GM23338 (cell line): Measurements from ENCODE around the gene EFNB3. TPM values are rescaled to one million over a fixed set of nuclear protein-coding genes. Genes with fewer than 3 reads are reported as not detected.

Source experiments
- ATAC-seq: fragments of 200-7000 bp; cut with Tn5 transposase; 3 replicates; pipeline ENCODE4 v1.9.1; 2020
- DNase-seq: peaks from one replicate; pipeline ENCODE4 v3.0.0-alpha.2; 2015; ENCODE audit warnings: low spot score
- H2AFZ ChIP-seq: fragments of 200-600 bp; sonication (generic); 2 replicates; pipeline ENCODE4 v1.8.0; 2016; ENCODE audit warnings: antibody characterized with exemption, mild to moderate bottlenecking, moderate library complexity
- H3F3A ChIP-seq: fragments of 200-600 bp; sonication (generic); replicated peaks from 2 replicates; pipeline ENCODE4 v1.8.0; 2017; ENCODE audit warnings: antibody characterized with exemption, mixed run types, low read depth
- H3K27ac ChIP-seq: fragments of 200-600 bp; sonication (generic); 2 replicates; pipeline ENCODE4 v1.6.1; 2016; ENCODE audit warnings: low read depth
- H3K27me3 ChIP-seq: fragments of 200-600 bp; sonication (generic); 2 replicates; pipeline ENCODE4 v1.8.0; 2016; ENCODE audit warnings: mild to moderate bottlenecking, mixed run types, moderate library complexity; ENCODE audit not compliant: insufficient read depth
- H3K36me3 ChIP-seq: fragments of 200-600 bp; sonication (generic); 2 replicates; pipeline ENCODE4 v1.8.0; 2016; ENCODE audit warnings: mild to moderate bottlenecking; ENCODE audit not compliant: insufficient read depth
- H3K4me1 ChIP-seq: fragments of 200-600 bp; sonication (generic); 2 replicates; pipeline ENCODE4 v1.8.0; 2016; ENCODE audit warnings: mild to moderate bottlenecking, moderate library complexity; ENCODE audit not compliant: insufficient read depth
- H3K4me2 ChIP-seq: fragments of 200-600 bp; sonication (generic); 2 replicates; pipeline ENCODE4 v1.7.1; 2017; ENCODE audit warnings: mixed run types
- H3K4me3 ChIP-seq: fragments of 200-600 bp; sonication (generic); 2 replicates; pipeline ENCODE4 v1.6.1; 2016; ENCODE audit warnings: mixed run types
- H3K79me2 ChIP-seq: fragments of 200-600 bp; sonication (generic); replicated peaks from 2 replicates; pipeline ENCODE4 v1.8.0; 2017; ENCODE audit warnings: mild to moderate bottlenecking; ENCODE audit not compliant: insufficient read depth
- H3K9me2 ChIP-seq: fragments of 200-600 bp; sonication (generic); 2 replicates; pipeline ENCODE4 v1.8.0; 2017; ENCODE audit not compliant: insufficient read depth
- H4K20me1 ChIP-seq: fragments of 200-600 bp; sonication (generic); replicated peaks from 2 replicates; pipeline ENCODE4 v1.8.0; 2017; ENCODE audit warnings: mild to moderate bottlenecking; ENCODE audit not compliant: insufficient read depth
- H3K27ac Mint-ChIP-seq: 2 replicates; pipeline ENCODE4 v1.8.0; 2020; ENCODE audit warnings: inconsistent platforms, mild to moderate bottlenecking, moderate library complexity, mixed read lengths
- H3K27me3 Mint-ChIP-seq: 3 replicates; pipeline ENCODE4 v1.8.0; 2022; ENCODE audit warnings: low read depth, mild to moderate bottlenecking, moderate library complexity, mixed read lengths, inconsistent platforms; ENCODE audit not compliant: insufficient read depth, poor library complexity
- H3K36me3 Mint-ChIP-seq: 3 replicates; pipeline ENCODE4 v1.8.0; 2021; ENCODE audit warnings: low read depth, mild to moderate bottlenecking, inconsistent platforms, moderate library complexity, mixed read lengths
- H3K4me1 Mint-ChIP-seq: 3 replicates; pipeline ENCODE4 v1.8.0; 2020; ENCODE audit warnings: mild to moderate bottlenecking, inconsistent platforms, mixed read lengths
- H3K4me3 Mint-ChIP-seq: 3 replicates; pipeline ENCODE4 v1.8.0; 2021; ENCODE audit warnings: moderate library complexity, mild to moderate bottlenecking, inconsistent platforms, mixed read lengths
- H3K9me3 Mint-ChIP-seq: 3 replicates; pipeline ENCODE4 v1.8.0; 2020; ENCODE audit warnings: moderate library complexity, mild to moderate bottlenecking, inconsistent platforms, mixed read lengths
- CREB1 ChIP-seq: fragments of 250-450 bp; sonication (Bioruptor Pico); IDR thresholded peaks from 2 replicates; pipeline ENCODE4 v1.5.0; 2020; ENCODE audit warnings: low read depth, mild to moderate bottlenecking, moderate library complexity
- EZH2 ChIP-seq: fragments of 200-600 bp; sonication (generic); IDR thresholded peaks from one replicate; pipeline ENCODE4 v1.8.0; 2017; ENCODE audit warnings: antibody characterized with exemption, mild to moderate bottlenecking, low read depth; ENCODE audit not compliant: unreplicated experiment
- EZH2phosphoT487 ChIP-seq: fragments of 200-600 bp; sonication (generic); IDR thresholded peaks from one replicate; pipeline ENCODE4 v1.8.1; 2018; ENCODE audit warnings: antibody characterized with exemption; ENCODE audit not compliant: unreplicated experiment
- JUNB ChIP-seq: IDR thresholded peaks from one replicate; pipeline ENCODE4 v1.6.1; 2016; ENCODE audit warnings: antibody characterized with exemption; ENCODE audit not compliant: unreplicated experiment
- NANOG ChIP-seq: IDR thresholded peaks from 2 replicates; pipeline ENCODE4 v1.6.1; 2016; ENCODE audit warnings: antibody characterized with exemption, borderline replicate concordance
- POLR2AphosphoS5 ChIP-seq: IDR thresholded peaks from 2 replicates; pipeline ENCODE4 v1.6.1; 2016; ENCODE audit warnings: antibody characterized with exemption, low read depth
- STAT1 ChIP-seq: IDR thresholded peaks from one replicate; pipeline ENCODE4 v1.6.1; 2016; ENCODE audit warnings: antibody characterized with exemption; ENCODE audit not compliant: unreplicated experiment
- ZNF114 ChIP-seq: fragments of 250-450 bp; sonication (Bioruptor Pico); IDR thresholded peaks from 2 replicates; pipeline ENCODE4 v1.5.0; 2020; ENCODE audit warnings: mild to moderate bottlenecking, moderate library complexity
- ZNF331 ChIP-seq: fragments of 250-450 bp; sonication (Bioruptor Pico); IDR thresholded peaks from 2 replicates; pipeline ENCODE4 v1.5.0; 2020; ENCODE audit warnings: low read depth, mild to moderate bottlenecking, moderate library complexity
- polyA plus RNA-seq: library from polyadenylated mRNA; unstranded; fragments of >200 nt; fragmentation: Nextera tagmentation; extraction: Ambion mirVana; gene quantifications from 2 replicates; pipeline ENCODE4 v1.2.1, GENCODE V29; 2016
- total RNA-seq: library from RNA; depleted of rRNA; stranded (reverse); fragments of >200 nt; shearing (Covaris generic); gene quantifications from 2 replicates; pipeline ENCODE4 v1.2.3, GENCODE V29; 2014
- TF ChIP-seq, protein P1 (sequence below): fragments of 250-450 bp; sonication (Bioruptor Pico); IDR thresholded peaks from 2 replicates; pipeline ENCODE4 v1.5.0; 2020; ENCODE audit warnings: mild to moderate bottlenecking, moderate library complexity
- TF ChIP-seq, protein P2 (sequence below), 2 experiments: fragments of 200-600 bp in 1 of 2; sonication (generic) in 1 of 2; conservative IDR thresholded peaks; 2 replicates each; pipeline versions ENCODE4 v1.5.1 to v1.6.1; 2016 to 2017; ENCODE audit warnings: antibody characterized with exemption in 2 of 2, low read depth in 2 of 2, mild to moderate bottlenecking in 2 of 2, moderate library complexity in 1 of 2
- TF ChIP-seq, protein P3 (sequence below): IDR thresholded peaks from 2 replicates; pipeline ENCODE4 v1.6.1; 2016; ENCODE audit warnings: antibody characterized with exemption
- TF ChIP-seq, protein P4 (sequence below): IDR thresholded peaks from one replicate; pipeline ENCODE4 v1.6.1; 2018; ENCODE audit warnings: antibody characterized with exemption; ENCODE audit not compliant: unreplicated experiment

EFNB3 gene
- total and polyA plus RNA-seq, 2 experiments from 2014 or later, result 4.2 to 11.5 TPM

DNA sequence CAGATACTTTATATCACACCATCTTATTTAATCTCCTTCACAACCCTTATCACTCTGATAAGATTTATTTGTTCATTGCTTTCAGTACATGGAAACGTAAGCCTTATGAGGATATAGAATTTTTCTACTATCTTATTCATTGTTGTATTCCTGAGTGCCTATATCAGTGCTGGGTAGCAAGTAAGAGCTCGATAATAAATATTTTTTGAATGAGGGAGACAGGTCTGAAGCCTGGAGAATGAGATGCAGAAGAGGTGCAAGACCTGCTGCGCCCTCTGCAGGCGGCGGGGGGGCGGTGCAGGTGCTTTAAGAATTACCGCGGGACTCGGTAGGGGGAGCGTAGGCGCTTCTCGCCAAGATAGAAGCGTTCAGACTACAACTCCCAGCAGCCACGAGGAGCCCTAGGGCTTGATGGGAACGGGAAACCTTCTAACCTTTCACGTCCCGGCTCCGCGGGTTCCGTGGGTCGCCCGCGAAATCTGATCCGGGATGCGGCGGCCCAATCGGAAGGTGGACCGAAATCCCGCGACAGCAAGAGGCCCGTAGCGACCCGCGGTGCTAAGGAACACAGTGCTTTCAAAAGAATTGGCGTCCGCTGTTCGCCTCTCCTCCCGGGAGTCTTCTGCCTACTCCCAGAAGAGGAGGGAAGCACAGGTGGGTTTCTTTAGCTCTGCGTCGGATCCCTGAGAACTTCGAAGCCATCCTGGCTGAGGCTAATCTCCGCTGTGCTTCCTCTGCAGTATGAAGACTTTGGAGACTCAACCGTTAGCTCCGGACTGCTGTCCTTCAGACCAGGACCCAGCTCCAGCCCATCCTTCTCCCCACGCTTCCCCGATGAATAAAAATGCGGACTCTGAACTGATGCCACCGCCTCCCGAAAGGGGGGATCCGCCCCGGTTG, 16.8 kb upstream of the EFNB3 start, which contains the start of gene WRAP53:
WRAP53 (plus strand) TSS at position 570 of the 900 bp plus-strand sequence; CDS start at position 742, 172 bp downstream.
- H3K36me3 Mint-ChIP-seq, result peaks cover 52% of the 10 kb centered on the region
- no peaks in the 10 kb centered on the region for H3K9me2 ChIP-seq
- peak within 1 kb of the TSS; percentile 50; the same call in 1 of the 2 replicates for H2AFZ ChIP-seq
- TF ChIP-seq STAT1 (no peak), CREB1 (CRISPR knock-in tag) (0 out of 2 replicates have a peak, but pooled peaks have one; percentile 29), JUNB (no peak), POLR2AphosphoS5 (peak; percentile 82), ZNF114 (CRISPR knock-in tag) (no peak), EZH2phosphoT487 (no peak), ZNF331 (CRISPR knock-in tag) (no peak), EZH2 (no peak), NANOG (no peak)
- TF ChIP-seq, protein P1, sequence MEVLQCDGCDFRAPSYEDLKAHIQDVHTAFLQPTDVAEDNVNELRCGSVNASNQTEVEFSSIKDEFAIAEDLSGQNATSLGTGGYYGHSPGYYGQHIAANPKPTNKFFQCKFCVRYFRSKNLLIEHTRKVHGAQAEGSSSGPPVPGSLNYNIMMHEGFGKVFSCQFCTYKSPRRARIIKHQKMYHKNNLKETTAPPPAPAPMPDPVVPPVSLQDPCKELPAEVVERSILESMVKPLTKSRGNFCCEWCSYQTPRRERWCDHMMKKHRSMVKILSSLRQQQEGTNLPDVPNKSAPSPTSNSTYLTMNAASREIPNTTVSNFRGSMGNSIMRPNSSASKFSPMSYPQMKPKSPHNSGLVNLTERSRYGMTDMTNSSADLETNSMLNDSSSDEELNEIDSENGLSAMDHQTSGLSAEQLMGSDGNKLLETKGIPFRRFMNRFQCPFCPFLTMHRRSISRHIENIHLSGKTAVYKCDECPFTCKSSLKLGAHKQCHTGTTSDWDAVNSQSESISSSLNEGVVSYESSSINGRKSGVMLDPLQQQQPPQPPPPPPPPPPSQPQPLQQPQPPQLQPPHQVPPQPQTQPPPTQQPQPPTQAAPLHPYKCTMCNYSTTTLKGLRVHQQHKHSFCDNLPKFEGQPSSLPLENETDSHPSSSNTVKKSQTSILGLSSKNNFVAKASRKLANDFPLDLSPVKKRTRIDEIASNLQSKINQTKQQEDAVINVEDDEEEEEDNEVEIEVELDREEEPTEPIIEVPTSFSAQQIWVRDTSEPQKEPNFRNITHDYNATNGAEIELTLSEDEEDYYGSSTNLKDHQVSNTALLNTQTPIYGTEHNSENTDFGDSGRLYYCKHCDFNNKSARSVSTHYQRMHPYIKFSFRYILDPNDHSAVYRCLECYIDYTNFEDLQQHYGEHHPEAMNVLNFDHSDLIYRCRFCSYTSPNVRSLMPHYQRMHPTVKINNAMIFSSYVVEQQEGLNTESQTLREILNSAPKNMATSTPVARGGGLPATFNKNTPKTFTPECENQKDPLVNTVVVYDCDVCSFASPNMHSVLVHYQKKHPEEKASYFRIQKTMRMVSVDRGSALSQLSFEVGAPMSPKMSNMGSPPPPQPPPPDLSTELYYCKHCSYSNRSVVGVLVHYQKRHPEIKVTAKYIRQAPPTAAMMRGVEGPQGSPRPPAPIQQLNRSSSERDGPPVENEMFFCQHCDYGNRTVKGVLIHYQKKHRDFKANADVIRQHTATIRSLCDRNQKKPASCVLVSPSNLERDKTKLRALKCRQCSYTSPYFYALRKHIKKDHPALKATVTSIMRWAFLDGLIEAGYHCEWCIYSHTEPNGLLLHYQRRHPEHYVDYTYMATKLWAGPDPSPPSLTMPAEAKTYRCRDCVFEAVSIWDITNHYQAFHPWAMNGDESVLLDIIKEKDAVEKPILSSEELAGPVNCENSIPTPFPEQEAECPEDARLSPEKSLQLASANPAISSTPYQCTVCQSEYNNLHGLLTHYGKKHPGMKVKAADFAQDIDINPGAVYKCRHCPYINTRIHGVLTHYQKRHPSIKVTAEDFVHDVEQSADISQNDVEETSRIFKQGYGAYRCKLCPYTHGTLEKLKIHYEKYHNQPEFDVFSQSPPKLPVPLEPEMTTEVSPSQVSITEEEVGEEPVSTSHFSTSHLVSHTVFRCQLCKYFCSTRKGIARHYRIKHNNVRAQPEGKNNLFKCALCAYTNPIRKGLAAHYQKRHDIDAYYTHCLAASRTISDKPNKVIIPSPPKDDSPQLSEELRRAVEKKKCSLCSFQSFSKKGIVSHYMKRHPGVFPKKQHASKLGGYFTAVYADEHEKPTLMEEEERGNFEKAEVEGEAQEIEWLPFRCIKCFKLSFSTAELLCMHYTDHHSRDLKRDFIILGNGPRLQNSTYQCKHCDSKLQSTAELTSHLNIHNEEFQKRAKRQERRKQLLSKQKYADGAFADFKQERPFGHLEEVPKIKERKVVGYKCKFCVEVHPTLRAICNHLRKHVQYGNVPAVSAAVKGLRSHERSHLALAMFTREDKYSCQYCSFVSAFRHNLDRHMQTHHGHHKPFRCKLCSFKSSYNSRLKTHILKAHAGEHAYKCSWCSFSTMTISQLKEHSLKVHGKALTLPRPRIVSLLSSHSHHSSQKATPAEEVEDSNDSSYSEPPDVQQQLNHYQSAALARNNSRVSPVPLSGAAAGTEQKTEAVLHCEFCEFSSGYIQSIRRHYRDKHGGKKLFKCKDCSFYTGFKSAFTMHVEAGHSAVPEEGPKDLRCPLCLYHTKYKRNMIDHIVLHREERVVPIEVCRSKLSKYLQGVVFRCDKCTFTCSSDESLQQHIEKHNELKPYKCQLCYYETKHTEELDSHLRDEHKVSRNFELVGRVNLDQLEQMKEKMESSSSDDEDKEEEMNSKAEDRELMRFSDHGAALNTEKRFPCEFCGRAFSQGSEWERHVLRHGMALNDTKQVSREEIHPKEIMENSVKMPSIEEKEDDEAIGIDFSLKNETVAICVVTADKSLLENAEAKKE, result no peak
- TF ChIP-seq, protein P2, sequence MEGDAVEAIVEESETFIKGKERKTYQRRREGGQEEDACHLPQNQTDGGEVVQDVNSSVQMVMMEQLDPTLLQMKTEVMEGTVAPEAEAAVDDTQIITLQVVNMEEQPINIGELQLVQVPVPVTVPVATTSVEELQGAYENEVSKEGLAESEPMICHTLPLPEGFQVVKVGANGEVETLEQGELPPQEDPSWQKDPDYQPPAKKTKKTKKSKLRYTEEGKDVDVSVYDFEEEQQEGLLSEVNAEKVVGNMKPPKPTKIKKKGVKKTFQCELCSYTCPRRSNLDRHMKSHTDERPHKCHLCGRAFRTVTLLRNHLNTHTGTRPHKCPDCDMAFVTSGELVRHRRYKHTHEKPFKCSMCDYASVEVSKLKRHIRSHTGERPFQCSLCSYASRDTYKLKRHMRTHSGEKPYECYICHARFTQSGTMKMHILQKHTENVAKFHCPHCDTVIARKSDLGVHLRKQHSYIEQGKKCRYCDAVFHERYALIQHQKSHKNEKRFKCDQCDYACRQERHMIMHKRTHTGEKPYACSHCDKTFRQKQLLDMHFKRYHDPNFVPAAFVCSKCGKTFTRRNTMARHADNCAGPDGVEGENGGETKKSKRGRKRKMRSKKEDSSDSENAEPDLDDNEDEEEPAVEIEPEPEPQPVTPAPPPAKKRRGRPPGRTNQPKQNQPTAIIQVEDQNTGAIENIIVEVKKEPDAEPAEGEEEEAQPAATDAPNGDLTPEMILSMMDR (conservative IDR thresholded peaks at IDR 0.05; ENCODE audit: low read depth in 2 of 2), result peak; percentile 97 to 99
- TF ChIP-seq, protein P3, sequence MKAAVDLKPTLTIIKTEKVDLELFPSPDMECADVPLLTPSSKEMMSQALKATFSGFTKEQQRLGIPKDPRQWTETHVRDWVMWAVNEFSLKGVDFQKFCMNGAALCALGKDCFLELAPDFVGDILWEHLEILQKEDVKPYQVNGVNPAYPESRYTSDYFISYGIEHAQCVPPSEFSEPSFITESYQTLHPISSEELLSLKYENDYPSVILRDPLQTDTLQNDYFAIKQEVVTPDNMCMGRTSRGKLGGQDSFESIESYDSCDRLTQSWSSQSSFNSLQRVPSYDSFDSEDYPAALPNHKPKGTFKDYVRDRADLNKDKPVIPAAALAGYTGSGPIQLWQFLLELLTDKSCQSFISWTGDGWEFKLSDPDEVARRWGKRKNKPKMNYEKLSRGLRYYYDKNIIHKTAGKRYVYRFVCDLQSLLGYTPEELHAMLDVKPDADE, result peak; percentile 92
- TF ChIP-seq, protein P4, sequence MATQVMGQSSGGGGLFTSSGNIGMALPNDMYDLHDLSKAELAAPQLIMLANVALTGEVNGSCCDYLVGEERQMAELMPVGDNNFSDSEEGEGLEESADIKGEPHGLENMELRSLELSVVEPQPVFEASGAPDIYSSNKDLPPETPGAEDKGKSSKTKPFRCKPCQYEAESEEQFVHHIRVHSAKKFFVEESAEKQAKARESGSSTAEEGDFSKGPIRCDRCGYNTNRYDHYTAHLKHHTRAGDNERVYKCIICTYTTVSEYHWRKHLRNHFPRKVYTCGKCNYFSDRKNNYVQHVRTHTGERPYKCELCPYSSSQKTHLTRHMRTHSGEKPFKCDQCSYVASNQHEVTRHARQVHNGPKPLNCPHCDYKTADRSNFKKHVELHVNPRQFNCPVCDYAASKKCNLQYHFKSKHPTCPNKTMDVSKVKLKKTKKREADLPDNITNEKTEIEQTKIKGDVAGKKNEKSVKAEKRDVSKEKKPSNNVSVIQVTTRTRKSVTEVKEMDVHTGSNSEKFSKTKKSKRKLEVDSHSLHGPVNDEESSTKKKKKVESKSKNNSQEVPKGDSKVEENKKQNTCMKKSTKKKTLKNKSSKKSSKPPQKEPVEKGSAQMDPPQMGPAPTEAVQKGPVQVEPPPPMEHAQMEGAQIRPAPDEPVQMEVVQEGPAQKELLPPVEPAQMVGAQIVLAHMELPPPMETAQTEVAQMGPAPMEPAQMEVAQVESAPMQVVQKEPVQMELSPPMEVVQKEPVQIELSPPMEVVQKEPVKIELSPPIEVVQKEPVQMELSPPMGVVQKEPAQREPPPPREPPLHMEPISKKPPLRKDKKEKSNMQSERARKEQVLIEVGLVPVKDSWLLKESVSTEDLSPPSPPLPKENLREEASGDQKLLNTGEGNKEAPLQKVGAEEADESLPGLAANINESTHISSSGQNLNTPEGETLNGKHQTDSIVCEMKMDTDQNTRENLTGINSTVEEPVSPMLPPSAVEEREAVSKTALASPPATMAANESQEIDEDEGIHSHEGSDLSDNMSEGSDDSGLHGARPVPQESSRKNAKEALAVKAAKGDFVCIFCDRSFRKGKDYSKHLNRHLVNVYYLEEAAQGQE, result no peak
- H3K4me1 Mint-ChIP-seq, result peaks cover 26% of the 10 kb centered on the region
- H3K4me3 ChIP-seq, result peak within 1 kb of the TSS; percentile 94
- H3K36me3 ChIP-seq, result no peaks in the 10 kb centered on the region
- H3K9me3 Mint-ChIP-seq, result no peaks in the 10 kb centered on the region; the same call in 2 of the 3 replicates
- no peaks in the 10 kb centered on the region for H3K27me3 ChIP-seq
- peaks cover 45% of the 10 kb centered on the region for H3K27me3 Mint-ChIP-seq
- H3K27ac Mint-ChIP-seq, result peak within 1 kb of the TSS; percentile 100
- H3K4me1 ChIP-seq, result peaks cover 15% of the 10 kb centered on the region
- H3F3A ChIP-seq, result peaks cover 15% of the 10 kb centered on the region
- peaks cover 52% of the 10 kb centered on the region for H3K79me2 ChIP-seq
- ATAC-seq (peak; percentile 85), DNase-seq (peak; percentile 100)
- peak within 1 kb of the TSS; percentile 96 for H3K4me3 Mint-ChIP-seq
- H4K20me1 ChIP-seq, result peaks cover 15% of the 10 kb centered on the region
- H3K27ac ChIP-seq, result peak within 1 kb of the TSS; percentile 99
- peak within 1 kb of the TSS; percentile 98 for H3K4me2 ChIP-seq
